Bladder microvascular endothelial cell (primary cell): ENCODE measurements around the gene DPPA2. TPM values are rescaled to one million over a fixed set of nuclear protein-coding genes. Genes with fewer than 3 reads are reported as not detected.

Experiments used
- total RNA-seq: library from RNA; depleted of rRNA; stranded (reverse); fragments of >200 nt; gene quantifications from 2 replicates; pipeline ENCODE4 v1.2.3, GENCODE V29; 2014

DPPA2 gene
- total RNA-seq = not detected in 2 replicates

DNA sequence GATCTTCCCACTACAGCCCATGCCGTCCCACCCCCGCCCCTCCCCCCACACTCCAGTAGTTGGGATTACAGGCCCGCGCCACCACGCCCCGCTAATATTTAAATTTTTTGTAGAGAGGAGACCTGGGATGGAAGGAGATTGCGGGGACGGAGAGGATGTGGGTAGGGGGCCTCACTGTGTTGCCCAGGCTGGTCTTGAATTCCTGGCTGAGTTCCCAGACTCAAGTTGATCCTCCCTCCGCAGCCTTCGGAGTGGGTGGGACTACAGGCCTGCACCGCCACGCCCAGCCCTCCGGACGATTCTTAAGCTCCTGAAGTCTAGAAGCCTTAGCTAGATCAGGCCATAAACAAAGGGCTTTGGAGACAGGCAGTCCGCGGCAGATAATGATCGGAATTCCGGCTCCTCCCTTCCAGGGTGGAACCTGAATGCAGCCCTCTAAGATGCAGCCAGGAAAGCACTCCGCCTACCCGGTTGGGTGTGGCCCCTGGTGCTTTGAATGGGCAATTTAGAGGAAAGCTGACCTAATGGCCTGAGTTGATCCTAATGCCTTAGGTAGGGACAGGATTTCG, at the start of gene DPPA2:
Gene DPPA2 (minus strand): TSS at position 356 of the 569 bp plus-strand sequence. CDS start 1,975 bp downstream, outside the sequence.

GRCh38 chr3:109337393-109337792, 21.1 kb upstream of the DPPA2 start, which contains the start of gene DPPA4:
TSS of gene DPPA4 (minus strand) at chr3:109337546. CDS start at chr3:109337517, 29 bp downstream.

Other genes with a start within 250 kb of the DPPA2 start
- gene MORC1, start 198.4 kb downstream of the DPPA2 start, total RNA-seq = not detected in 2 replicates
- not detected in 2 replicates for gene C3orf85, start 179.8 kb downstream of the DPPA2 start, total RNA-seq
- gene DPPA4, start 21.0 kb upstream of the DPPA2 start, total RNA-seq = not detected in 2 replicates